MCF 10A (cell line): Measurements from ENCODE around the gene RAB11FIP5. TPM values are rescaled to one million over a fixed set of nuclear protein-coding genes. Genes with fewer than 3 reads are reported as not detected.

Experiments used
- Bru-seq: library from RNA; stranded (reverse); fragments of 400-500 nt; gene quantifications from one replicate; lab custom pipeline; 2021; lab: Mats Ljungman, UMichigan
- BruChase-seq, 2 experiments: library from RNA; stranded (reverse); fragments of 400-500 nt; gene quantifications; one replicate each; lab custom pipeline; 2021; lab: Mats Ljungman, UMichigan
- BruUV-seq: library from RNA; stranded (reverse); fragments of 400-500 nt; replicated peaks from 2 replicates; lab custom pipeline; 2021; lab: Mats Ljungman, UMichigan
- CTCF ChIA-PET: fragments of 300-600 bp; sonication (Branson Sonifier 250); formaldehyde crosslinking; extraction: SDS; loops from one replicate; lab custom pipeline; 2021; ENCODE audit warnings: antibody characterized with exemption, inconsistent platforms; lab: Yijun Ruan, JAX
- POLR2A ChIA-PET: fragments of 300-600, 350-650 bp; sonication (Branson Sonifier 250); formaldehyde crosslinking; extraction: SDS; loops from one replicate; lab custom pipeline; 2020; ENCODE audit warnings: antibody characterized with exemption, inconsistent platforms; lab: Yijun Ruan, JAX
- DNase-seq: peaks from one replicate; pipeline ENCODE4 v3.0.0-alpha.2; 2018; ENCODE audit not compliant: unreplicated experiment
- H3K27ac Mint-ChIP-seq: one replicate; pipeline ENCODE4 v1.8.0; 2022; ENCODE audit warnings: mild to moderate bottlenecking, low read depth, mixed read lengths; ENCODE audit not compliant: unreplicated experiment
- H3K27me3 Mint-ChIP-seq: one replicate; pipeline ENCODE4 v1.8.0; 2022; ENCODE audit warnings: mixed read lengths; ENCODE audit not compliant: insufficient read depth, unreplicated experiment
- H3K36me3 Mint-ChIP-seq: one replicate; pipeline ENCODE4 v1.8.0; 2022; ENCODE audit warnings: mild to moderate bottlenecking, moderate library complexity, mixed read lengths; ENCODE audit not compliant: insufficient read depth, unreplicated experiment
- H3K4me1 Mint-ChIP-seq: one replicate; pipeline ENCODE4 v1.8.0; 2022; ENCODE audit warnings: mixed read lengths; ENCODE audit not compliant: insufficient read depth, unreplicated experiment
- H3K4me3 Mint-ChIP-seq: one replicate; pipeline ENCODE4 v1.8.0; 2022; ENCODE audit warnings: mild to moderate bottlenecking, moderate library complexity, mixed read lengths; ENCODE audit not compliant: unreplicated experiment
- H3K9me3 Mint-ChIP-seq: one replicate; pipeline ENCODE4 v1.8.0; 2022; ENCODE audit warnings: mixed read lengths; ENCODE audit not compliant: unreplicated experiment
- CTCF ChIP-seq: fragments of 200-600 bp; IDR thresholded peaks from one replicate; pipeline ENCODE4 v1.8.0; 2022; ENCODE audit warnings: antibody characterized with exemption, mild to moderate bottlenecking; ENCODE audit not compliant: unreplicated experiment
- intact Hi-C: fragments of 100-400 bp; cut with micrococcal nuclease; formaldehyde crosslinking; loops from 2 replicates; pipeline ENCODE4 v1.14.1; 2022
- long read RNA-seq: library from polyadenylated mRNA; stranded (forward); transcript quantifications from one replicate; pipeline ENCODE4 v2.0.0, GENCODE V29; 2022
- total RNA-seq: library from RNA; stranded (reverse); gene quantifications from 2 replicates; pipeline ENCODE4 v1.2.3, GENCODE V29; 2022

RAB11FIP5 gene
- 35.6 and 36.9 TPM in 2 replicates for total RNA-seq
- percentile 68 among the genes with signal in this experiment for Bru-seq, nascent RNA
- BruChase-seq, experiment 1, labeled RNA remaining after a 6-hour chase = percentile 75 among the genes with signal in this experiment
- percentile 70 among the genes with signal in this experiment for BruChase-seq, experiment 2, labeled RNA remaining after a 2-hour chase
- long read RNA-seq, full-length matches to known transcripts = 66 of 101 reads
- long read RNA-seq, partial matches to known transcripts = 17 of 101 reads
- long read RNA-seq, other reads (novel, unspliced or antisense) = 18 of 101 reads

- Mint-ChIP-seq H3K4me1 (peaks cover 20% of the 10 kb centered on the region), H3K9me3 (no peaks in the 10 kb centered on the region), H3K27me3 (no peaks in the 10 kb centered on the region), H3K4me3 (peak within 1 kb of the TSS; percentile 96), H3K27ac (peak within 1 kb of the TSS; percentile 89), H3K36me3 (no peaks in the 10 kb centered on the region)
- POLR2A ChIA-PET = interaction anchor here (0.7 to 3.8 kb wide), 13 partner anchors 18 to 325 kb away, joined by 3 to 28 read pairs (median 4); partner anchors contain the start of genes CCT7, PRADC1, SFXN5 and SPR
- intact Hi-C loops = loop anchor here (1.0 kb wide), 1 partner anchor 24 kb away; no protein-coding TSS in a partner anchor
- CTCF ChIA-PET = interaction anchor here (0.6 to 5.3 kb wide), 8 partner anchors 14 to 227 kb away, joined by 3 to 51 read pairs (median 3); no protein-coding TSS in a partner anchor
- TSS peak; percentile 79 for BruUV-seq
- peak; percentile 75 for DNase-seq
- no peak for TF ChIP-seq CTCF
These were observed at the start of gene RAB11FIP5 for GRCh38 chr2:73112913-73113854. TSS of gene RAB11FIP5 (minus strand) at chr2:73112948. CDS start at chr2:73112777, 171 bp downstream.

GRCh38 chr2:73156539-73157124 is 43.9 kb upstream of the RAB11FIP5 start:
- peak; percentile 51 for DNase-seq
- H3K4me1 Mint-ChIP-seq = peaks cover 5% of the 10 kb centered on the region
- no peak overlapping the region for H3K4me3 Mint-ChIP-seq
- peak; percentile 64 for TF ChIP-seq CTCF
- intact Hi-C loops = loop anchor here (1.0 kb wide), 1 partner anchor 71 kb away; no protein-coding TSS in a partner anchor
- H3K27ac Mint-ChIP-seq = no peak overlapping the region
- BruUV-seq = no TSS peak
- H3K9me3 Mint-ChIP-seq = no peaks in the 10 kb centered on the region
- POLR2A ChIA-PET = no interaction called here
- CTCF ChIA-PET = interaction anchor here (0.7 to 8.2 kb wide), 16 partner anchors 9 to 893 kb away, joined by 3 to 92 read pairs (median 4); no protein-coding TSS in a partner anchor
- H3K27me3 Mint-ChIP-seq = peaks cover 28% of the 10 kb centered on the region
- H3K36me3 Mint-ChIP-seq = no peaks in the 10 kb centered on the region

GRCh38 chr2:73142937-73143336 is 30.2 kb upstream of the RAB11FIP5 start:
- Mint-ChIP-seq H3K36me3 (no peaks in the 10 kb centered on the region), H3K27me3 (no peaks in the 10 kb centered on the region), H3K4me3 (no peak overlapping the region), H3K9me3 (no peaks in the 10 kb centered on the region), H3K27ac (no peak overlapping the region), H3K4me1 (no peaks in the 10 kb centered on the region)
- ChIA-PET POLR2A (no interaction called here), CTCF (interaction anchor here (0.7 kb wide), 1 partner anchor 20 kb away, joined by 4 read pairs; no protein-coding TSS in a partner anchor)
- TF ChIP-seq CTCF = no peak
- intact Hi-C loops = no loop called here
- no TSS peak for BruUV-seq
- DNase-seq = no peak
